Left forelimb (tissue), 1 donor: ENCODE data around the gene UST.
"Not testable (repeated sequence)": the region's sequence is repeated elsewhere in the genome, so short reads cannot be mapped to it uniquely, and the experiment has no call there.

Experiments used
- DNase-seq: peaks from one replicate; pipeline ENCODE4 v3.0.0-alpha.2; 2018; ENCODE audit warnings: low spot score

The UST gene

GRCh38 chr6:148947621-148948444 is 201.0 kb downstream of the UST start:
- DNase-seq = peak; percentile 86

GRCh38 chr6:148951662-148952061 is 204.8 kb downstream of the UST start:
- DNase-seq = no peak

GRCh38 chr6:148952147-148953035 is 205.6 kb downstream of the UST start:
- DNase-seq = no peak

GRCh38 chr6:148954461-148954860 is 207.6 kb downstream of the UST start:
- DNase-seq = no peak

GRCh38 chr6:148954934-148955333 is 208.1 kb downstream of the UST start:
- no peak for DNase-seq

- DNase-seq = no peak
Observed at GRCh38 chr6:148955441-148955840, 208.6 kb downstream of the UST start.

- DNase-seq = not testable (repeated sequence)
Observed at GRCh38 chr6:148956163-148956562, 209.3 kb downstream of the UST start.

GRCh38 chr6:148957752-148958151 is 210.9 kb downstream of the UST start:
- no peak for DNase-seq

GRCh38 chr6:148959008-148959407 is 212.2 kb downstream of the UST start:
- no peak for DNase-seq

GRCh38 chr6:148959501-148959900 is 212.7 kb downstream of the UST start:
- DNase-seq = no peak

- DNase-seq = no peak
Observed at GRCh38 chr6:148962854-148963515, 216.2 kb downstream of the UST start.

GRCh38 chr6:148963738-148964137 is 216.9 kb downstream of the UST start:
- DNase-seq = no peak

- no peak for DNase-seq
Observed at GRCh38 chr6:148964467-148964866, 217.6 kb downstream of the UST start.

GRCh38 chr6:148965287-148965686 is 218.5 kb downstream of the UST start:
- no peak for DNase-seq

- no peak for DNase-seq
Observed at GRCh38 chr6:148967011-148967520, 220.2 kb downstream of the UST start.

GRCh38 chr6:148967541-148967956 is 220.7 kb downstream of the UST start:
- DNase-seq = no peak

GRCh38 chr6:148968771-148969602 is 222.2 kb downstream of the UST start:
- DNase-seq = no peak

- DNase-seq = peak; percentile 84
Observed at GRCh38 chr6:148969603-148970061, 222.8 kb downstream of the UST start.

GRCh38 chr6:148971031-148971927 is 224.4 kb downstream of the UST start:
- DNase-seq = no peak

GRCh38 chr6:148972481-148972880 is 225.7 kb downstream of the UST start:
- peak; percentile 88 for DNase-seq
